Mesothelial cell of epicardium (in vitro differentiated cells): ENCODE data around the gene COPS4. TPM values are rescaled to one million over a fixed set of nuclear protein-coding genes. Genes with fewer than 3 reads are reported as not detected.

ENCODE experiments used
- DNase-seq, 2 experiments: peaks; one replicate each; pipeline ENCODE4 v3.0.0; 2021; ENCODE audit warnings: low spot score in 2 of 2; ENCODE audit not compliant: unreplicated experiment in 2 of 2
- H3K27ac Mint-ChIP-seq: 2 replicates; pipeline ENCODE4 v1.8.0; 2021; ENCODE audit warnings: mixed read lengths
- H3K27me3 Mint-ChIP-seq: 2 replicates; pipeline ENCODE4 v1.8.0; 2021; ENCODE audit warnings: low read depth, mixed read lengths
- H3K36me3 Mint-ChIP-seq: 2 replicates; pipeline ENCODE4 v1.8.0; 2021; ENCODE audit warnings: mixed read lengths
- H3K4me1 Mint-ChIP-seq: 2 replicates; pipeline ENCODE4 v1.8.0; 2021; ENCODE audit warnings: mixed read lengths
- H3K4me3 Mint-ChIP-seq: 2 replicates; pipeline ENCODE4 v1.8.0; 2021; ENCODE audit warnings: mild to moderate bottlenecking, moderate library complexity, mixed read lengths
- H3K9me3 Mint-ChIP-seq: 2 replicates; pipeline ENCODE4 v1.8.0; 2021; ENCODE audit warnings: mixed read lengths
- total RNA-seq: library from RNA; stranded (reverse); gene quantifications from 3 replicates; pipeline ENCODE4 v1.2.1, GENCODE V29; 2021
- TF ChIP-seq, protein P1 (sequence below): fragments of 200-600 bp; sonication (generic); IDR thresholded peaks from one replicate; pipeline ENCODE4 v1.5.0; 2021; ENCODE audit warnings: antibody characterized with exemption; ENCODE audit not compliant: unreplicated experiment

The COPS4 gene
- total RNA-seq, 1 donor from 2014 or later: 39.6 TPM

DNA sequence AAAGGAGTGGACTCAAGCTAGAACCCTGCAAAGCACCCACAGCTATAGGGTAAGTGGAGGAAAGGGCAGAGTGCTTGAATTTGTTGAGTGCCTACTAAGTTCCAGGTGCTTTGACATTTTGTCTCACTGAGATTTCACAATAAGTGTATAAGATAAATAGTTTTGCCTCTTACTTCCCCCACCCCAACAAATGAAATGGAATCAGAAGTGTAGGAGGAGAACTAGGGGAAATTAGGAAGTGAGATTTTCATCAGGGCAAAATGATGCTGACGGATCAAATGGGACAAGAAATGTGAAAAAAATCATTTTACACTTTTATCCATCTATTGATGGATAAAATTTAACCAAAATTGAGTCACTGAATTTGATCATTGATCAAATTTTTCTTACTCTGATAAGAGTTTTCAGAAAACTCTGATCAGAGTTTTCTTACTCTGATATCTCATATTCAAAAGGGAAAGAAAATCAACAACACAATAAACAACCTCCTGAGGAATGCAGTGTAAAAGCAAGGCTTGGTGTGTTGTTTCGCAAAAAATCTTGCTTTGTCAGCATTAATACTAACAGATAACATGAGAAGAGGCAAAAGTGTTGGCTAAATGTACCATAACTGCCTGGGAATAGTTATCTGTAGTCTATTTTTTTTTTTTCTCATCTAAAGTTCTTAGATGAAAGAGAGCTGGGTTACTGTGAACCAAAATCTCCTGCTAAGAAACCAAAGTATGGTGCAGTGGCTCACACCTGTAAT is 54.6 kb downstream of the COPS4 start:
- Mint-ChIP-seq H3K4me3 (no peak overlapping the region), H3K27me3 (no peaks in the 10 kb centered on the region), H3K4me1 (peaks cover 4% of the 10 kb centered on the region), H3K36me3 (no peaks in the 10 kb centered on the region), H3K27ac (no peak overlapping the region), H3K9me3 (no peaks in the 10 kb centered on the region)
- no peak for DNase-seq
- TF ChIP-seq, protein P1, sequence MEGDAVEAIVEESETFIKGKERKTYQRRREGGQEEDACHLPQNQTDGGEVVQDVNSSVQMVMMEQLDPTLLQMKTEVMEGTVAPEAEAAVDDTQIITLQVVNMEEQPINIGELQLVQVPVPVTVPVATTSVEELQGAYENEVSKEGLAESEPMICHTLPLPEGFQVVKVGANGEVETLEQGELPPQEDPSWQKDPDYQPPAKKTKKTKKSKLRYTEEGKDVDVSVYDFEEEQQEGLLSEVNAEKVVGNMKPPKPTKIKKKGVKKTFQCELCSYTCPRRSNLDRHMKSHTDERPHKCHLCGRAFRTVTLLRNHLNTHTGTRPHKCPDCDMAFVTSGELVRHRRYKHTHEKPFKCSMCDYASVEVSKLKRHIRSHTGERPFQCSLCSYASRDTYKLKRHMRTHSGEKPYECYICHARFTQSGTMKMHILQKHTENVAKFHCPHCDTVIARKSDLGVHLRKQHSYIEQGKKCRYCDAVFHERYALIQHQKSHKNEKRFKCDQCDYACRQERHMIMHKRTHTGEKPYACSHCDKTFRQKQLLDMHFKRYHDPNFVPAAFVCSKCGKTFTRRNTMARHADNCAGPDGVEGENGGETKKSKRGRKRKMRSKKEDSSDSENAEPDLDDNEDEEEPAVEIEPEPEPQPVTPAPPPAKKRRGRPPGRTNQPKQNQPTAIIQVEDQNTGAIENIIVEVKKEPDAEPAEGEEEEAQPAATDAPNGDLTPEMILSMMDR: no peak

DNA sequence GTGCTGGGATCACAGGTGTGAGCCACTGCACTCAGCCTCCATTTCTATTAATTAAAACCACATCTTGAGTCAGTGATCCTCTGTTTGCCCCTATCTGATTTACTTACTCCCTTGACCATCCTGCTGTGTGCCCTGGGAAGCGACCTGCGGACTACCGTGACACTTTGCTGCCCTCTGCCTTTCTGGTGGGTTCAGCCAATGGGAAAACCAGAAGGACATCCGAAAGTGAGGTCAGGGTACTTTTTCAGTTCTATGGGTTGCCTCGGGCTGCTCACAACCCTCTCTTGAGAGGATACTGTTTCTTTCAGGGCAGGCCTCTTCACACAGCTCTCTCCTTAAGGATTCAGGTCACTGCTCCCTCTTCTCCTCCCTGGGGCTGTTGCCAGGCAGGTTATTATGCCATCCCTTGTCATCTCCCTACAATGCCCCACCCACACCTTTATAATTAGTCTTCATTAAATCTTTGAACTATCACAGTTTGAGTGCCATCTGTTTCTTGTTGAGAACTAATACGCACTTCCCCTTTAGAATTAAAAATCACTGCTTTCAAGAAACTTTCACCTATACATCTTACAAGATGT is 58.2 kb downstream of the COPS4 start:
- Mint-ChIP-seq H3K4me3 (no peak overlapping the region), H3K4me1 (peaks cover 4% of the 10 kb centered on the region), H3K36me3 (no peaks in the 10 kb centered on the region), H3K27me3 (no peaks in the 10 kb centered on the region), H3K9me3 (no peaks in the 10 kb centered on the region), H3K27ac (no peak overlapping the region)
- TF ChIP-seq, protein P1: no peak
- no peak for DNase-seq

DNA sequence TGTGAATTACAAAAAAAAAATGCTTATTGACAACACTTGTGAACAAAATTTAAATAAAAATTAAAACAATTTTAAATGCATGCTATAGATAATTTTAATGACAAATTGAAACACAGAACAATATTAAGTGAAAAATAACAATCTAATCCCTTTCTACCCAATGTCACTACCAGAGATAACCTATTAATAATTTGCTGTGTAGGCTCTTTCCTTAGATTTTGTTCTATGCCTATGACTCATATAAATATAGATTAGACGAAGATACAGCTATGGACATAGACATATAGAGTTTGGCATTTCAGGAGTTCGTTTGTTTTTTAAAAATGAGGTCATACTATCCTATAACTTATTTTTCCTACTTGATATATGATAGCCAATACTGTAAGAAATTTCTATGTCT is 61.4 kb downstream of the COPS4 start:
- TF ChIP-seq, protein P1: no peak
- Mint-ChIP-seq H3K9me3 (no peaks in the 10 kb centered on the region), H3K27ac (no peak overlapping the region), H3K4me1 (peaks cover 4% of the 10 kb centered on the region), H3K4me3 (no peak overlapping the region), H3K27me3 (no peaks in the 10 kb centered on the region), H3K36me3 (no peaks in the 10 kb centered on the region)
- no peak for DNase-seq

DNA sequence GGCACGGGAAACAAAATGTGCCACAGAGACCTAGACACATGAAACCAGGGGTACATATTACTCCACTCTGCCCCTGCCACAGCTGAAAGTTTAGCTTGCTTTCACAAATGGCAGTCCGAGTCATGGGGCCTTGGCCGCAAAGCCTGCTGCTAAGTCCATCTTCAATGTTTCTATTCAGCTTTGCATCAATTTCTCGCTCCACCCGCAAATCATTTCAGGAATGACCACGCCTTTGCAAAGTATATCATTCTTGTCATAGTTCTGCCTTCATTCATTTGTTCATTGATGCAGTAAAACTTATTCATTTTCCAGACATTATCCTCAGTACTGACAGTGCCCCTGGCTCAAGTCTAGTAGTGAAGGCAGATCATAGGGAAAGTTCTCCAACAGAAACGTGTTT is 70.0 kb downstream of the COPS4 start:
- Mint-ChIP-seq H3K4me3 (no peak overlapping the region), H3K27ac (no peak overlapping the region), H3K9me3 (no peaks in the 10 kb centered on the region), H3K36me3 (no peaks in the 10 kb centered on the region), H3K4me1 (peaks cover 3% of the 10 kb centered on the region), H3K27me3 (peaks cover 4% of the 10 kb centered on the region)
- TF ChIP-seq, protein P1: no peak
- DNase-seq: no peak

DNA sequence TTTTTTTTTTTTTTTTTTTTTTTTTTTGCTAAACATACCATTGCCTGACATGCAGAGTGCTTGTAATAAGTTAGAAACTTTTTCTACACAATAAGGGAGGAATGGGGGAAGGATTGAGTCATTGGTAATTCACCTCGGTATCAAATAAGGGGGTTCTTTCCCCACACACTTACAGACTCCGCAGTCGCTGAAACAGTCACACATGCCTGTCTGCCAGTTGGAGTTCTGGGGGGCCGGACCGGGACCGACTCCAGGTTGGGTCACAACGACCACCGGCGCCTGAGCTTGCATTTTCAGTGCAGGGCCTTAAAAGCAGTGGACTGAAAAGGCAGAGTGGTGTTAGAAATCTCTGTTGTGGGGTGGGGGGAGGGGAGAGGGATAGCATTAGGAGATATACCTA is 72.6 kb downstream of the COPS4 start:
- DNase-seq: no peak
- no peak overlapping the region for H3K4me3 Mint-ChIP-seq
- peaks cover 4% of the 10 kb centered on the region for H3K27me3 Mint-ChIP-seq
- TF ChIP-seq, protein P1: no peak
- no peaks in the 10 kb centered on the region for H3K9me3 Mint-ChIP-seq
- no peaks in the 10 kb centered on the region for H3K36me3 Mint-ChIP-seq
- peaks cover 7% of the 10 kb centered on the region for H3K4me1 Mint-ChIP-seq
- H3K27ac Mint-ChIP-seq: no peak overlapping the region
